CD4-positive, alpha-beta T cell (primary cell): ENCODE measurements around the gene SALL1. TPM values are rescaled to one million over a fixed set of nuclear protein-coding genes. Genes with fewer than 3 reads are reported as not detected.

ENCODE experiments used
- ATAC-seq: fragments of 200-7000 bp; cut with Tn5 transposase; one replicate; pipeline ENCODE4 v1.10.0; 2022; ENCODE audit warnings: mild to moderate bottlenecking; ENCODE audit not compliant: poor library complexity
- CTCF ChIA-PET: fragments of 350-600 bp; sonication (Branson Sonifier 250); formaldehyde crosslinking; loops from one replicate; lab custom pipeline; 2021; ENCODE audit warnings: antibody characterized with exemption, inconsistent platforms; lab: Charles Lee
- POLR2A ChIA-PET: fragments of 350-600 bp; sonication (Branson Sonifier 250); formaldehyde crosslinking; loops from one replicate; lab custom pipeline; 2021; ENCODE audit warnings: antibody characterized with exemption, inconsistent platforms; lab: Charles Lee
- DNase-seq, 14 experiments: peaks; one replicate each; pipeline ENCODE4 v3.0.0-alpha.2; 2013 to 2020; ENCODE audit warnings: mixed read lengths in 2 of 14
- H3K27ac ChIP-seq, 2 donors: one replicate each; pipeline versions ENCODE4 v1.5.1 to v1.7.0; 2013; ENCODE audit warnings: low read length in 2 of 2, low read depth in 1 of 2, mild to moderate bottlenecking in 1 of 2
- H3K27me3 ChIP-seq, 2 experiments: 1 replicate in 1 of 2; 2 replicates in 1 of 2; pipeline versions ENCODE4 v1.6.1 to v1.7.0; 2013; ENCODE audit warnings: low read length in 2 of 2, control low read depth in 1 of 2, mild to moderate bottlenecking in 1 of 2, moderate library complexity in 1 of 2; ENCODE audit not compliant: insufficient read depth in 2 of 2, control insufficient read depth in 1 of 2
- H3K36me3 ChIP-seq: one replicate; pipeline ENCODE4 v1.6.1; 2013; ENCODE audit warnings: low read length, control low read depth; ENCODE audit not compliant: insufficient read depth
- H3K4me1 ChIP-seq: one replicate; pipeline ENCODE4 v1.6.1; 2013; ENCODE audit warnings: low read length, control low read depth; ENCODE audit not compliant: insufficient read depth
- H3K4me3 ChIP-seq: one replicate; pipeline ENCODE4 v1.5.1; 2013; ENCODE audit warnings: mild to moderate bottlenecking, low read length, moderate library complexity
- H3K9me3 ChIP-seq, 2 experiments: 1 replicate in 1 of 2; 2 replicates in 1 of 2; pipeline versions ENCODE4 v1.6.1 to v1.7.0; 2013; ENCODE audit warnings: low read length in 2 of 2, mild to moderate bottlenecking in 2 of 2, control low read depth in 1 of 2, moderate library complexity in 1 of 2; ENCODE audit not compliant: control insufficient read depth in 1 of 2, insufficient read depth in 1 of 2
- H3K27ac Mint-ChIP-seq: one replicate; pipeline ENCODE4 v1.8.0; 2020; ENCODE audit warnings: mixed read lengths
- H3K27me3 Mint-ChIP-seq: one replicate; pipeline ENCODE4 v1.8.0; 2021; ENCODE audit warnings: mixed read lengths
- H3K36me3 Mint-ChIP-seq: one replicate; pipeline ENCODE4 v1.8.0; 2021; ENCODE audit warnings: low read depth, mixed read lengths
- H3K4me1 Mint-ChIP-seq: one replicate; pipeline ENCODE4 v1.8.0; 2021; ENCODE audit warnings: low read depth, mixed read lengths
- H3K4me3 Mint-ChIP-seq: one replicate; pipeline ENCODE4 v1.8.0; 2020; ENCODE audit warnings: mild to moderate bottlenecking, mixed read lengths
- H3K9me3 Mint-ChIP-seq: one replicate; pipeline ENCODE4 v1.8.0; 2020; ENCODE audit warnings: mixed read lengths
- intact Hi-C, 2 experiments: fragments of 100-400 bp; cut with DNase I in 1 of 2; cut with micrococcal nuclease in 1 of 2; formaldehyde crosslinking; loops; one replicate each; pipeline versions ENCODE4 v1.15.1 to v1.9.0; 2023 to 2025; cut with DNase I, micrococcal nuclease
- total RNA-seq, 174 experiments: library from RNA in 2 of 174; stranded (reverse) in 2 of 174; gene quantifications; one replicate each; pipeline ENCODE4 v1.2.3 and lab custom pipeline; 2021 to 2026
- TF ChIP-seq, protein P1 (sequence below): fragments of 200-600 bp; IDR thresholded peaks from one replicate; pipeline ENCODE4 v1.8.0; 2022; ENCODE audit warnings: antibody characterized with exemption, mild to moderate bottlenecking

SALL1 gene
- total RNA-seq, 2 experiments from 2014 or later = not detected

DNA sequence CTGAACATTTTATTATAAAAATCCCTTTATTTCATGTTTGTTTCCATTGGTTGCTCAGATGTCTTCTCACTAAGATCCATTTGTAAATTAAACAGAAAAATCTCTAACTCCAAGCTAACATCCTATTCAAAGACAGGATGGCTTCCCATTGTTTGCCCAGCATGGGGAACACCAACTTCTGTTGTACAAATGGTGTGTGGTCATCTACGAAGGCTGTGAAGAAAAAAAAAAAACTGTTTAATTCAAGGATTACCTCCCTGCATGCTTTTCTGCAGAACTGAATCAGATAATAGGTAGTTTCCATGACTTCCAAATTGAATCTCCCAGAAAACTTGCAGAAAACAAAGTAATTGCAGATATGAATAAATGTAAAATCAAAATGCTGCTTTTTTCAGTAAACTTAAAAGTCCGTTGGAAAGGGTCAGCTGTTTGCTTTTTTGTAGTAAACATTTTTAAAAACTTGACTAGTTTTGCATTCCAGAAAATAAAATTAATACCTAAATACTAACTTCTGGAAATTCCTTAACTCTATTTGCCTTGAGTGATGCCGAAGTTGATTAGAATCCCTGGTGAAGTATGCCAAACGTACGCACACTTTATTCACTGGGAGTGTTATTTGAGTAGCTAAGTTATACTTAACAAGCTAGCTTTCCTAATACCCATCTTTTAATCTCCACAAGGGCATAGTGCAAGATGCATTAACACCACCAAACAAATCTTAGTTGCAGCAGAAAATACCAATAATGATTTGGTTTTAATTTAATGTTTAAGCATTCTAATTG is 7.7 kb downstream of the SALL1 start:
- CTCF ChIA-PET = no interaction called here
- Histone ChIP-seq H3K4me1 (no peaks in the 10 kb centered on the region), H3K27ac (no peak overlapping the region), H3K36me3 (no peaks in the 10 kb centered on the region), H3K9me3 (peaks cover 0 to 23% of the 10 kb centered on the region in 2 experiments), H3K27me3 (peaks cover 0 to 26% of the 10 kb centered on the region in 2 experiments), H3K4me3 (no peak overlapping the region)
- ATAC-seq = no peak
- Mint-ChIP-seq H3K27ac (no peak overlapping the region), H3K9me3 (peaks cover 5% of the 10 kb centered on the region), H3K36me3 (no peaks in the 10 kb centered on the region), H3K4me1 (no peaks in the 10 kb centered on the region), H3K4me3 (no peak overlapping the region), H3K27me3 (peaks cover 51% of the 10 kb centered on the region)
- DNase-seq = no peak
- POLR2A ChIA-PET = no interaction called here
- intact Hi-C loops = no loop called here
- TF ChIP-seq, protein P1, sequence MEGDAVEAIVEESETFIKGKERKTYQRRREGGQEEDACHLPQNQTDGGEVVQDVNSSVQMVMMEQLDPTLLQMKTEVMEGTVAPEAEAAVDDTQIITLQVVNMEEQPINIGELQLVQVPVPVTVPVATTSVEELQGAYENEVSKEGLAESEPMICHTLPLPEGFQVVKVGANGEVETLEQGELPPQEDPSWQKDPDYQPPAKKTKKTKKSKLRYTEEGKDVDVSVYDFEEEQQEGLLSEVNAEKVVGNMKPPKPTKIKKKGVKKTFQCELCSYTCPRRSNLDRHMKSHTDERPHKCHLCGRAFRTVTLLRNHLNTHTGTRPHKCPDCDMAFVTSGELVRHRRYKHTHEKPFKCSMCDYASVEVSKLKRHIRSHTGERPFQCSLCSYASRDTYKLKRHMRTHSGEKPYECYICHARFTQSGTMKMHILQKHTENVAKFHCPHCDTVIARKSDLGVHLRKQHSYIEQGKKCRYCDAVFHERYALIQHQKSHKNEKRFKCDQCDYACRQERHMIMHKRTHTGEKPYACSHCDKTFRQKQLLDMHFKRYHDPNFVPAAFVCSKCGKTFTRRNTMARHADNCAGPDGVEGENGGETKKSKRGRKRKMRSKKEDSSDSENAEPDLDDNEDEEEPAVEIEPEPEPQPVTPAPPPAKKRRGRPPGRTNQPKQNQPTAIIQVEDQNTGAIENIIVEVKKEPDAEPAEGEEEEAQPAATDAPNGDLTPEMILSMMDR = no peak

DNA sequence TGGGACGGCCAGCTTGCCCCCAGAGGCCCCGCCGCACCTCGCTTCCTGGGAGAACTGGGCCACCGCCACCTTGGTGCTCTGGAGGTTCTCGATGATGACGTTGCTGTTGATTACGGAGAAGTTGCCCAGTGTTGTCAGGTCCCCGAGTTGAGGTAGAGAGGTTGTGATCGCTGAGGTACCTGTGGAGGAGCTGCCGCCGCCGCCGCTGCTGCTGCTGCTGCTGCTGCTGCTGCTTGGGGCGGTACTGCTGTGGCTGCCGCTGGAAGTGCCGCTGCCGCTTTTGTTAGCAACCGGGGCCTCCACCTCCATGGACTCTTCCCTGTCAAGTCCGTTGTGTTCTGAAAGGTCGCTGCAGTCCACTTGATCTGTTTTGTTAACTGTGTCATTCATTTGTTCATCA is 9.5 kb downstream of the SALL1 start:
- H3K4me3 ChIP-seq = no peak overlapping the region
- no peak for ATAC-seq
- ChIA-PET CTCF (no interaction called here), POLR2A (no interaction called here)
- Mint-ChIP-seq H3K9me3 (peaks cover 5% of the 10 kb centered on the region), H3K27ac (no peak overlapping the region), H3K4me1 (no peaks in the 10 kb centered on the region), H3K4me3 (no peak overlapping the region), H3K36me3 (no peaks in the 10 kb centered on the region), H3K27me3 (peaks cover 37% of the 10 kb centered on the region)
- DNase-seq = no peak
- TF ChIP-seq, protein P1 = no peak
- no peak overlapping the region for H3K27ac ChIP-seq
- peaks cover 0 to 10% of the 10 kb centered on the region in 2 experiments for H3K27me3 ChIP-seq
- H3K9me3 ChIP-seq = peaks cover 0 to 29% of the 10 kb centered on the region in 2 experiments
- H3K4me1 ChIP-seq = no peaks in the 10 kb centered on the region
- no peaks in the 10 kb centered on the region for H3K36me3 ChIP-seq
- intact Hi-C loops = no loop called here

DNA sequence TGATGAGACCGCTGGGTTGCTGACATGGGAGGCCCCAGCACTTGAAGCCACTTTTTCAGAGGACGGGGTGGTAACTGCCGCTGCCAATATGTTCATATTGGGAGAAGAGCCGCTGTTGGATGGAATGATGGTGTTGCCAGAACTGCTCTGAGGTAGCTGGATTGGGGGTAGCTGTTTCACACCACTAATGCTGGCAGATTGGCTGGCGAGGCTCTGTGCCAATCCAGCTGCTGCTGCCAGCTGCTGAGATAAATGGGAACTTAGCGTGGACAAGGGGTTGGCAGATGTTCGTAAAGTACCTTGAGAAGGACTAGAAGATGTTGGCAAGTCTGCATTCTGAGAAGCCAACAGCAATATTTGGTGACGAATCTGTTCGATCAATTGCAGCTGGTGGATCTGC is 10.0 kb downstream of the SALL1 start:
- DNase-seq (no peak), ATAC-seq (no peak)
- Histone ChIP-seq H3K27ac (no peak overlapping the region), H3K27me3 (peaks cover 0 to 6% of the 10 kb centered on the region in 2 experiments), H3K4me1 (no peaks in the 10 kb centered on the region), H3K4me3 (no peak overlapping the region), H3K36me3 (no peaks in the 10 kb centered on the region), H3K9me3 (peaks cover 0 to 29% of the 10 kb centered on the region in 2 experiments)
- intact Hi-C loops = no loop called here
- Mint-ChIP-seq H3K4me3 (no peak overlapping the region), H3K27me3 (peaks cover 34% of the 10 kb centered on the region), H3K4me1 (no peaks in the 10 kb centered on the region), H3K36me3 (no peaks in the 10 kb centered on the region), H3K27ac (no peak overlapping the region), H3K9me3 (peaks cover 5% of the 10 kb centered on the region)
- ChIA-PET POLR2A (no interaction called here), CTCF (no interaction called here)
- TF ChIP-seq, protein P1 = no peak
